ENCODE data around the gene NCOR1. TPM values are rescaled to one million over a fixed set of nuclear protein-coding genes. Genes with fewer than 3 reads are reported as not detected.
A peak's percentile ranks its signal among the peaks of the same experiment; 100 is the strongest.
"Not testable (repeated sequence)": the region's sequence is repeated elsewhere in the genome, so short reads cannot be mapped to it uniquely, and the experiment has no call there.

The NCOR1 gene
- total RNA-seq, 1 experiment from 2014 or later: 124 TPM

- TF ChIP-seq, protein P1, sequence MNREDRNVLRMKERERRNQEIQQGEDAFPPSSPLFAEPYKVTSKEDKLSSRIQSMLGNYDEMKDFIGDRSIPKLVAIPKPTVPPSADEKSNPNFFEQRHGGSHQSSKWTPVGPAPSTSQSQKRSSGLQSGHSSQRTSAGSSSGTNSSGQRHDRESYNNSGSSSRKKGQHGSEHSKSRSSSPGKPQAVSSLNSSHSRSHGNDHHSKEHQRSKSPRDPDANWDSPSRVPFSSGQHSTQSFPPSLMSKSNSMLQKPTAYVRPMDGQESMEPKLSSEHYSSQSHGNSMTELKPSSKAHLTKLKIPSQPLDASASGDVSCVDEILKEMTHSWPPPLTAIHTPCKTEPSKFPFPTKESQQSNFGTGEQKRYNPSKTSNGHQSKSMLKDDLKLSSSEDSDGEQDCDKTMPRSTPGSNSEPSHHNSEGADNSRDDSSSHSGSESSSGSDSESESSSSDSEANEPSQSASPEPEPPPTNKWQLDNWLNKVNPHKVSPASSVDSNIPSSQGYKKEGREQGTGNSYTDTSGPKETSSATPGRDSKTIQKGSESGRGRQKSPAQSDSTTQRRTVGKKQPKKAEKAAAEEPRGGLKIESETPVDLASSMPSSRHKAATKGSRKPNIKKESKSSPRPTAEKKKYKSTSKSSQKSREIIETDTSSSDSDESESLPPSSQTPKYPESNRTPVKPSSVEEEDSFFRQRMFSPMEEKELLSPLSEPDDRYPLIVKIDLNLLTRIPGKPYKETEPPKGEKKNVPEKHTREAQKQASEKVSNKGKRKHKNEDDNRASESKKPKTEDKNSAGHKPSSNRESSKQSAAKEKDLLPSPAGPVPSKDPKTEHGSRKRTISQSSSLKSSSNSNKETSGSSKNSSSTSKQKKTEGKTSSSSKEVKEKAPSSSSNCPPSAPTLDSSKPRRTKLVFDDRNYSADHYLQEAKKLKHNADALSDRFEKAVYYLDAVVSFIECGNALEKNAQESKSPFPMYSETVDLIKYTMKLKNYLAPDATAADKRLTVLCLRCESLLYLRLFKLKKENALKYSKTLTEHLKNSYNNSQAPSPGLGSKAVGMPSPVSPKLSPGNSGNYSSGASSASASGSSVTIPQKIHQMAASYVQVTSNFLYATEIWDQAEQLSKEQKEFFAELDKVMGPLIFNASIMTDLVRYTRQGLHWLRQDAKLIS (CRISPR knock-in tag; IDR thresholded peaks at IDR 0.05; ENCODE audit: borderline replicate concordance): peak; percentile 15; the same call in 1 of the 2 replicates
- TF ChIP-seq PRDM15 (CRISPR knock-in tag; IDR thresholded peaks at IDR 0.05): no peak
- TF ChIP-seq TEAD1 (CRISPR knock-in tag; IDR thresholded peaks at IDR 0.05): peak; percentile 56
- peak; percentile 47; the same call in 1 of the 2 replicates for TF ChIP-seq ETV6 (CRISPR knock-in tag; IDR thresholded peaks at IDR 0.05)
- TF ChIP-seq ZNF263 (CRISPR knock-in tag; IDR thresholded peaks at IDR 0.05; ENCODE audit: low read depth): no peak
- TF ChIP-seq CREM (CRISPR knock-in tag; IDR thresholded peaks at IDR 0.05): peak; percentile 36; the same call in 1 of the 2 replicates
- TF ChIP-seq, protein P2, sequence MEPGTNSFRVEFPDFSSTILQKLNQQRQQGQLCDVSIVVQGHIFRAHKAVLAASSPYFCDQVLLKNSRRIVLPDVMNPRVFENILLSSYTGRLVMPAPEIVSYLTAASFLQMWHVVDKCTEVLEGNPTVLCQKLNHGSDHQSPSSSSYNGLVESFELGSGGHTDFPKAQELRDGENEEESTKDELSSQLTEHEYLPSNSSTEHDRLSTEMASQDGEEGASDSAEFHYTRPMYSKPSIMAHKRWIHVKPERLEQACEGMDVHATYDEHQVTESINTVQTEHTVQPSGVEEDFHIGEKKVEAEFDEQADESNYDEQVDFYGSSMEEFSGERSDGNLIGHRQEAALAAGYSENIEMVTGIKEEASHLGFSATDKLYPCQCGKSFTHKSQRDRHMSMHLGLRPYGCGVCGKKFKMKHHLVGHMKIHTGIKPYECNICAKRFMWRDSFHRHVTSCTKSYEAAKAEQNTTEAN (CRISPR knock-in tag; IDR thresholded peaks at IDR 0.05): no peak
- TF ChIP-seq, protein P3, sequence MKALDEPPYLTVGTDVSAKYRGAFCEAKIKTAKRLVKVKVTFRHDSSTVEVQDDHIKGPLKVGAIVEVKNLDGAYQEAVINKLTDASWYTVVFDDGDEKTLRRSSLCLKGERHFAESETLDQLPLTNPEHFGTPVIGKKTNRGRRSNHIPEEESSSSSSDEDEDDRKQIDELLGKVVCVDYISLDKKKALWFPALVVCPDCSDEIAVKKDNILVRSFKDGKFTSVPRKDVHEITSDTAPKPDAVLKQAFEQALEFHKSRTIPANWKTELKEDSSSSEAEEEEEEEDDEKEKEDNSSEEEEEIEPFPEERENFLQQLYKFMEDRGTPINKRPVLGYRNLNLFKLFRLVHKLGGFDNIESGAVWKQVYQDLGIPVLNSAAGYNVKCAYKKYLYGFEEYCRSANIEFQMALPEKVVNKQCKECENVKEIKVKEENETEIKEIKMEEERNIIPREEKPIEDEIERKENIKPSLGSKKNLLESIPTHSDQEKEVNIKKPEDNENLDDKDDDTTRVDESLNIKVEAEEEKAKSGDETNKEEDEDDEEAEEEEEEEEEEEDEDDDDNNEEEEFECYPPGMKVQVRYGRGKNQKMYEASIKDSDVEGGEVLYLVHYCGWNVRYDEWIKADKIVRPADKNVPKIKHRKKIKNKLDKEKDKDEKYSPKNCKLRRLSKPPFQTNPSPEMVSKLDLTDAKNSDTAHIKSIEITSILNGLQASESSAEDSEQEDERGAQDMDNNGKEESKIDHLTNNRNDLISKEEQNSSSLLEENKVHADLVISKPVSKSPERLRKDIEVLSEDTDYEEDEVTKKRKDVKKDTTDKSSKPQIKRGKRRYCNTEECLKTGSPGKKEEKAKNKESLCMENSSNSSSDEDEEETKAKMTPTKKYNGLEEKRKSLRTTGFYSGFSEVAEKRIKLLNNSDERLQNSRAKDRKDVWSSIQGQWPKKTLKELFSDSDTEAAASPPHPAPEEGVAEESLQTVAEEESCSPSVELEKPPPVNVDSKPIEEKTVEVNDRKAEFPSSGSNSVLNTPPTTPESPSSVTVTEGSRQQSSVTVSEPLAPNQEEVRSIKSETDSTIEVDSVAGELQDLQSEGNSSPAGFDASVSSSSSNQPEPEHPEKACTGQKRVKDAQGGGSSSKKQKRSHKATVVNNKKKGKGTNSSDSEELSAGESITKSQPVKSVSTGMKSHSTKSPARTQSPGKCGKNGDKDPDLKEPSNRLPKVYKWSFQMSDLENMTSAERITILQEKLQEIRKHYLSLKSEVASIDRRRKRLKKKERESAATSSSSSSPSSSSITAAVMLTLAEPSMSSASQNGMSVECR (CRISPR knock-in tag; IDR thresholded peaks at IDR 0.05; ENCODE audit: borderline replicate concordance): peak; percentile 30; the same call in 1 of the 2 replicates
- TF ChIP-seq TCF7 (CRISPR knock-in tag; IDR thresholded peaks at IDR 0.05; ENCODE audit: low read depth): no peak
Measured at GRCh38 chr17:16217002-16217635, 1.8 kb upstream of the NCOR1 start, which contains the start of gene PIGL (continued).

GRCh38 chr17:16216341-16217001 is 1.1 kb upstream of the NCOR1 start:
- Mint-ChIP-seq H3K4me3 (peak overlapping the region; percentile 92), H3K4me1 (peaks cover 23% of the 10 kb centered on the region), H3K27ac (peak overlapping the region; percentile 96)
- POLR2A ChIA-PET: interaction anchor here (2.2 kb wide), 1 partner anchor 165 kb away, joined by 7 read pairs; the partner anchor contains the start of gene UBB
- CTCF ChIA-PET: interaction anchor here (2.7 kb wide), 1 partner anchor 70 kb away, joined by 9 read pairs; no protein-coding TSS in a partner anchor
- H3K36me3 Mint-ChIP-seq; H3K27me3 Mint-ChIP-seq (ENCODE audit: low read depth); DNase-seq (ENCODE audit: low spot score); H3K9me3 Mint-ChIP-seq; ATAC-seq: not testable (repeated sequence)

Measured in WTC11 (cell line).